ENCODE data around the gene RGPD3. TPM values are rescaled to one million over a fixed set of nuclear protein-coding genes. Genes with fewer than 3 reads are reported as not detected.
"Not testable (repeated sequence)": the region's sequence is repeated elsewhere in the genome, so short reads cannot be mapped to it uniquely, and the experiment has no call there.

Gene RGPD3
- polyA plus RNA-seq, 4 donors: 0.27 to 0.46 (median 0.42) TPM

- not testable (repeated sequence) for DNase-seq (ENCODE audit: low read depth in 4 of 4, low spot score in 2 of 4)
Observed at GRCh38 chr2:106486551-106487385, 18.6 kb upstream of the RGPD3 start, which contains the start of gene CD8B2. Gene CD8B2 (plus strand): TSS chr2:106487364. CDS start chr2:106487427, 63 bp downstream.

- not testable (repeated sequence) for DNase-seq (ENCODE audit: low read depth in 4 of 4, low spot score in 2 of 4)
Observed at GRCh38 chr2:106479563-106479962, 11.3 kb upstream of the RGPD3 start.

DNA sequence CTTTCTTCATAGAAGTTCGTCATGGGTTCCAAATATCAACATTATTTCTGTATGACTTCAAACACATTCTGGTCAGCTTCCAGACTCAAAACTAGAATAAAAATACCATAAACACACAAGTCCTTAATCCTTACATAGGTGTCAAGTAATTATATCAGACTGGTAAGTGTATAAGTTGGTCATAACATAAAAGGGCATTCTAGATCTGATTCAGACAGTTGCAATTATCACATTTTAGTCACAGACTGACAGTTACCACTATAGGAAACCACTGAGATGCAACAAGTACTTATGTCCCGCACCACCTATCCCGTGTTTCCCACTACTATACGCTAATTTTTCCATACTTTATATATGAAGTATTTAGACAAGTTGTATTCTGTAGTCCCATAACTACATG is 9.4 kb upstream of the RGPD3 start:
- not testable (repeated sequence) for DNase-seq (ENCODE audit: low read depth in 4 of 4, low spot score in 2 of 4)

DNA sequence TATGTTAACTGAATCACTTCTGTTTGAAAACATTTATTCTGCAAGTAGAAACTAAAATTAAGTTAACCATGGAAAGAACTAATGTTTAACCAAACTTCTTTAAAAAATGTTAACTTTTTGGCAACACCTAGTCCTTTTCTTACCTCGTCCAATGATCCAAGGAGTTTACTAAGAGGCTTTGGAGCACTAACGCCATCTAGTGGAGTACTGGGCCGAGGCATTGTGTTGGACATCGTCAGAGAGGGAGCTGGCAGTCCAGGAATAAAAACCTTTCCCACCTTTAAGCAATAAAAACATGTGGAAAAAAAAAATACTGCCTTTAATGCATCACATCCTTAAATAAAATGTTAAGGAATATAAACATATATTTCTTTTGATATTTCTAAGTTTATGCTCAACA is 2.4 kb upstream of the RGPD3 start:
- DNase-seq (ENCODE audit: low read depth in 4 of 4, low spot score in 2 of 4): not testable (repeated sequence)

DNA sequence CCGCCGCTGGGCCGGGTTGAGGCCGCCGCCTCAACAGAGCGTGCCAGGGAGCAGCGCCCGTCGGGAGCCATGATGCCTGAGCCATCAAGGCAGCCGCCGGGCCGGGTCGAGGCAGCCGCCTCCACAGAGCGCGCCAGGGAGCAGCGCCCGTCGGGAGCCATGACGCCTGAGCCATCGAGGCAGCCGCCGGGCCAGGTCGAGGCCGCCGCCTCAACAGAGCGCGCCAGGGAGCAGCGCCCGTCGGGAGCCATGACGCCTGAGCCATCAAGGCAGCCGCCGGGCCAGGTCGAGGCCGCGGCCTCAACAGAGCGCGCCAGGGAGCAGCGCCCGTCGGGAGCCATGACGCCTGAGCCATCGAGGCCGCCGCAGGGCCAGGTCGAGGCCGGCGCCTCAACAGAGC is 697 bp downstream of the RGPD3 start:
- not testable (repeated sequence) for DNase-seq (ENCODE audit: low read depth in 4 of 4, low spot score in 2 of 4)

GRCh38 chr2:106461882-106462281 is 6.3 kb downstream of the RGPD3 start:
- DNase-seq (ENCODE audit: low read depth in 4 of 4, low spot score in 2 of 4): not testable (repeated sequence)

GRCh38 chr2:106390680-106391079 is 77.5 kb downstream of the RGPD3 start:
- DNase-seq (ENCODE audit: low read depth in 4 of 4, low spot score in 2 of 4): not testable (repeated sequence)

- DNase-seq (ENCODE audit: low read depth in 4 of 4, low spot score in 2 of 4): not testable (repeated sequence)
Observed at GRCh38 chr2:106388814-106389410, 79.3 kb downstream of the RGPD3 start.

DNA sequence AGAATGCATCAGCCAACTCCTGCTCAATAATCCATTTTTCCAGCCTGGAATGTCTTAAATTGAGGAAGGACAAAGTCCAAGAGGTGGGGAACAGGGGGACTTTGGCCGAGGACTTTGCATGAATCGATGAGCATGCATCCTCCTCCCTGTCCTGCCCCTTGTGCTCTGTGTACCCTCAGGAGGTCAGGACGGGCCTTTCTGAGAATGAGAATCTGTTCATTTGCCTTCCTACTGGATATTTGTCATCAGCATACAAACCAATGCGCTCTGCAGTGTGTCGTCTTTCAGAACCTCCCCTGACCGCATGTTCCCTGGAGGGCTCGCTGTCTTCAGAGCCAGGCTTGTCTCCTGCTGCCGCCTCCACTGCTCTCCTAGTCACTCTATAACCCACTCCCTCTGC is 83.7 kb downstream of the RGPD3 start:
- DNase-seq (ENCODE audit: low read depth in 4 of 4, low spot score in 2 of 4): not testable (repeated sequence)

DNA sequence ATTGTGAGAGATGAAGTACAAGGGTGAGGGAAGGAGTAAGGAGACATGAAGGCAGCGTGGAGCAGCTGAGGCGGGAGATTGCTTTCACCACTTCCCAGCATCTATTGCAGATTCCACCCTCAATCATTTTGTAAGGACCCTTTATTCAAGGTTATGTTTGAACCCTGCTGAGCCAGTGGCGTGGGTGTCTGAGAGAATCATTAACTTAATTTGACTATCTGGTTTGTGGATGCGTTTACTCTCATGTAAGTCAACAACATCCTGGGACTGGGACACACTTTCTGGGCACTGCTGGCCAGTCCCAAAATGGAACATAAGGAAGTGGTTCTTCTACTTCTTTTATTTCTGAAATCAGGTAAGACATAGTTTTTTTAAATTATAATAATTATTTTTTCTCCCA is 86.3 kb downstream of the RGPD3 start:
- not testable (repeated sequence) for DNase-seq (ENCODE audit: low read depth in 4 of 4, low spot score in 2 of 4)

- not testable (repeated sequence) for DNase-seq (ENCODE audit: low read depth in 4 of 4, low spot score in 2 of 4)
Observed at GRCh38 chr2:106379567-106379966, 88.6 kb downstream of the RGPD3 start.

- not testable (repeated sequence) for DNase-seq (ENCODE audit: low read depth in 4 of 4, low spot score in 2 of 4)
Observed at GRCh38 chr2:106369182-106369581, 99.0 kb downstream of the RGPD3 start.

- DNase-seq (ENCODE audit: low read depth in 4 of 4, low spot score in 2 of 4): no peak
Observed at GRCh38 chr2:106366204-106366885, 101.9 kb downstream of the RGPD3 start.

DNA sequence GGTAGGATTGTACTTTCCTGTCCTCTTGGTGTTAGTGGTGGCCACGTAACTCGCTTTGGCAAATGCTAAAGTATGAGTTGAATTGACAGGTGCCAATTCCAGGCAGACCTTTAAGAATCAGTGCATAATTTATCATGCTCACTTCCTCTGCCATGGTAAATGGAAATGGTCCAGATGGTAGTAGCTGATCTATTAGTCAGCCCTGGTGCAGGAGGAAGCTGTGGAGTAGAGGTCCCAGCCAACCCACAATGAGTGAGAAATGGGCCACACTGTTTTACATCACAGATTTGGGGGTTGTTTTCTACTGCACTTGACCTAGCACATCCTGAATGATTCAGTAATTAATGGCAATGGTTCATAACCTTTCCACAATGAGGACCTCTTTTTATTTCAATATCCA is 104.4 kb downstream of the RGPD3 start:
- no peak for DNase-seq (ENCODE audit: low read depth in 4 of 4, low spot score in 2 of 4)

DNA sequence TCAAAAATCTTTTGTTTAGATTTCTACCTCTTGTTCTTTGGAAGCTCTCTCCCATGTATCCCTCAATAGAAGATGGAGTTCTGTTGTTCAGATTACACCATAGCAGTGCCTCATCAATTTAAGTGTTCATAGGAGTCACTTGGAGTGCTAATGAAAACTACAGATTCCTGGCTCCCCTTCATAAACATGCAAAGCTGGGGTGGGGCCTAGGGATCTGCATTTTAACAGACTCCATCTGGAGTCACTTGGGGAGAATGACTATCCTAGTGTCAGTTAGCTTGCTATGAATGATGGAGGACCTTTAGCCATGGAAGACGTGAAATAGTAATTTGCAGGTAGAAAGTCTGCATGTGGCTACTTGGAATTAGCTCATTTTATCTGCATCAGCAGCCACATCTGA is 105.4 kb downstream of the RGPD3 start:
- no peak for DNase-seq (ENCODE audit: low read depth in 4 of 4, low spot score in 2 of 4)

DNA sequence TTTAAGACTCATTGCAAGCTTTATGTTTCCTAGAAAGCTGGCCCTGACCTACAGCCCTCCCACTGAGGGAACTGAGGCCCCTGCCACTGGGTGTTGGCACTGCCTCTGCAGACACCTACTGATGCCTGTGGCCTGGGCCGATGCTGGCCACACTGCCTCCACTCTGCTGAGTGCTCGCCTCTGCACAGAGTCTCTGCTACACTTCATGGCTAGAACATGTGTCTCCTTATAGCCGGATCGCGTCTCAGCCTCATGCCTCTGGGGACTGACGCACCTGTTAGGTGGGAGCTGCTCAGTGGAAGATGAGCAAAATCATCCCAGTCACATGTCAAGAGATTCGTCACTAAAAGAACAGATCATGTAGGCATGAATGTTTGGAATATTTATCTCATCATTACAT is 108.7 kb downstream of the RGPD3 start:
- DNase-seq (ENCODE audit: low read depth in 4 of 4, low spot score in 2 of 4): no peak

- DNase-seq (ENCODE audit: low read depth in 4 of 4, low spot score in 2 of 4): no peak
Observed at GRCh38 chr2:106358521-106358920, 109.7 kb downstream of the RGPD3 start.

- no peak for DNase-seq (ENCODE audit: low read depth in 4 of 4, low spot score in 2 of 4)
Observed at GRCh38 chr2:106358081-106358480, 110.1 kb downstream of the RGPD3 start.

- no peak for DNase-seq (ENCODE audit: low read depth in 4 of 4, low spot score in 2 of 4)
Observed at GRCh38 chr2:106356291-106356690, 111.9 kb downstream of the RGPD3 start.

GRCh38 chr2:106353676-106354075 is 114.5 kb downstream of the RGPD3 start:
- no peak for DNase-seq (ENCODE audit: low read depth in 4 of 4, low spot score in 2 of 4)

DNA sequence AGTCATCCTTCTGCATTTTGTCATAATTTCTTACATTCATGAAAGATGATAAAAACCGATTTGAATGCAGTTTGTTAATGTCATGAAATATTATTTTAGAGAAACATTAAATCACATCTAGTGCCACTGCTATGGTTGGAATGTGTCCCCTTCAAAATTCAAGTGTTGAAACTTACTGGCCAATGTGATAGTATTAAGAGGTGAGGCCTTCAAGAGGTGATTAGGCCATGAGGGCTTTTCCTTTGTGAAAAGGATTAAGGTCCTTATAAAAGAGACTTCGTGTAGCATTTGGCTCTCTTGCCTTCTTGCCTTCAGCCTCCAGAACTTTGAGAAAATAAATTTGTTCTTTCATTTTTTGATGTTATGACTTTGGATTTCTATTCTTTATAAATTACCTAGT is 117.2 kb downstream of the RGPD3 start:
- DNase-seq (ENCODE audit: low read depth in 4 of 4, low spot score in 2 of 4): no peak

Measured in left renal cortex interstitium (tissue), 4 donors.